SK-N-SH treated with all-trans-retinoic acid at 6 μM for 48 hours (cell line): ENCODE measurements around the gene HDAC8.

Experiments
- ZFP3 ChIP-seq: fragments of 250-450 bp; sonication (Bioruptor Pico); IDR thresholded peaks from 2 replicates; pipeline ENCODE4 v1.5.0; 2020; ENCODE audit warnings: mild to moderate bottlenecking, moderate library complexity
- ZFP30 ChIP-seq: fragments of 450-650 bp; formaldehyde crosslinking; IDR thresholded peaks from 2 replicates; pipeline ENCODE4 v1.5.0; 2022; ENCODE audit warnings: mild to moderate bottlenecking, moderate library complexity

GRCh38 chrX:72475338-72475737, 97.3 kb downstream of the HDAC8 start:
- no peak for TF ChIP-seq ZFP3 (CRISPR knock-in tag)
- no peak for TF ChIP-seq ZFP30 (CRISPR knock-in tag)
